GM12864 (cell line): ENCODE results near the gene PXDN.

Experiments
- DNase-seq: peaks from one replicate; pipeline ENCODE4 v3.0.0-alpha.2; 2011; ENCODE audit warnings: low read depth
- H3K4me3 ChIP-seq: 2 replicates; pipeline ENCODE4 v1.5.1; 2011; ENCODE audit warnings: mild to moderate bottlenecking, low read depth, low read length, control low read depth
- CTCF ChIP-seq: IDR thresholded peaks from 2 replicates; pipeline ENCODE4 v1.5.1; 2011; ENCODE audit warnings: low read depth, mild to moderate bottlenecking, moderate library complexity, low read length, control low read depth, inconsistent platforms; ENCODE audit errors: missing control alignments

The PXDN gene

GRCh38 chr2:1744446-1745170 is at the start of gene PXDN:
PXDN (minus strand) TSS chr2:1744515; CDS start chr2:1744455, 60 bp downstream.
- TF ChIP-seq CTCF = no peak
- DNase-seq = no peak
- H3K4me3 ChIP-seq = no peak within 1 kb of the TSS

- DNase-seq = no peak
- TF ChIP-seq CTCF = no peak
- H3K4me3 ChIP-seq = no peak overlapping the region
Observed at GRCh38 chr2:1793868-1794445, 49.6 kb upstream of the PXDN start.

GRCh38 chr2:1793001-1793867 is 48.9 kb upstream of the PXDN start:
- no peak for DNase-seq
- TF ChIP-seq CTCF = no peak
- no peak overlapping the region for H3K4me3 ChIP-seq

- H3K4me3 ChIP-seq = no peak overlapping the region
- TF ChIP-seq CTCF = no peak
- DNase-seq = no peak
Observed at GRCh38 chr2:1791685-1792435, 47.5 kb upstream of the PXDN start.

GRCh38 chr2:1791006-1791605 is 46.8 kb upstream of the PXDN start:
- no peak for TF ChIP-seq CTCF
- no peak overlapping the region for H3K4me3 ChIP-seq
- DNase-seq = no peak

- DNase-seq = no peak
- no peak overlapping the region for H3K4me3 ChIP-seq
- TF ChIP-seq CTCF = no peak
Observed at GRCh38 chr2:1790473-1790872, 46.2 kb upstream of the PXDN start.
